ENCODE measurements around the gene OR52E8.

The OR52E8 gene

GRCh38 chr11:5857590-5857989 is at the start of gene OR52E8:
Gene OR52E8, minus strand, starts transcription at chr11:5857690. Its CDS starts 0 bp downstream, at chr11:5857690.
- DNase-seq (ENCODE audit: low read depth): no peak

GRCh38 chr11:5899534-5899933 is 42.0 kb upstream of the OR52E8 start:
- no peak for DNase-seq (ENCODE audit: low read depth)

- no peak for DNase-seq (ENCODE audit: low read depth)
Observed at GRCh38 chr11:5892908-5893307, 35.4 kb upstream of the OR52E8 start, which contains the start of gene OR52E5. Gene OR52E5, plus strand, starts transcription at chr11:5893208. Its CDS starts 7,569 bp downstream, at chr11:5900777.

- no peak for DNase-seq (ENCODE audit: low read depth)
Observed at GRCh38 chr11:5891216-5891800, 33.8 kb upstream of the OR52E8 start.

GRCh38 chr11:5887661-5888060 is 30.2 kb upstream of the OR52E8 start:
- DNase-seq (ENCODE audit: low read depth): no peak

GRCh38 chr11:5887172-5887571 is 29.7 kb upstream of the OR52E8 start:
- DNase-seq (ENCODE audit: low read depth): no peak

- no peak for DNase-seq (ENCODE audit: low read depth)
Observed at GRCh38 chr11:5881756-5882155, 24.3 kb upstream of the OR52E8 start.

GRCh38 chr11:5880329-5880728 is 22.8 kb upstream of the OR52E8 start, which contains the start of gene OR52E4:
Gene OR52E4, plus strand, starts transcription at chr11:5880629. Its CDS starts 3,664 bp downstream, at chr11:5884293.
- no peak for DNase-seq (ENCODE audit: low read depth)

GRCh38 chr11:5878564-5878963 is 21.1 kb upstream of the OR52E8 start:
- no peak for DNase-seq (ENCODE audit: low read depth)

GRCh38 chr11:5865826-5866225 is 8.3 kb upstream of the OR52E8 start:
- no peak for DNase-seq (ENCODE audit: low read depth)

GRCh38 chr11:5851002-5851401 is 6.5 kb downstream of the OR52E8 start:
- DNase-seq (ENCODE audit: low read depth): no peak

GRCh38 chr11:5847711-5848110 is 9.8 kb downstream of the OR52E8 start:
- no peak for DNase-seq (ENCODE audit: low read depth)

GRCh38 chr11:5846701-5847100 is 10.8 kb downstream of the OR52E8 start:
- DNase-seq (ENCODE audit: low read depth): no peak

GRCh38 chr11:5841797-5842196 is 15.7 kb downstream of the OR52E8 start, which contains the start of gene OR52E6:
Gene OR52E6, minus strand, starts transcription at chr11:5841897. Its CDS starts 0 bp downstream, at chr11:5841897.
- DNase-seq (ENCODE audit: low read depth): no peak

- DNase-seq (ENCODE audit: low read depth): no peak
Observed at GRCh38 chr11:5837695-5838094, 19.8 kb downstream of the OR52E8 start.

GRCh38 chr11:5833446-5833845 is 24.0 kb downstream of the OR52E8 start:
- no peak for DNase-seq (ENCODE audit: low read depth)

- no peak for DNase-seq (ENCODE audit: low read depth)
Observed at GRCh38 chr11:5831196-5831829, 26.2 kb downstream of the OR52E8 start.

- no peak for DNase-seq (ENCODE audit: low read depth)
Observed at GRCh38 chr11:5818245-5818886, 39.1 kb downstream of the OR52E8 start.

GRCh38 chr11:5815534-5815933 is 42.0 kb downstream of the OR52E8 start:
- DNase-seq (ENCODE audit: low read depth): no peak

- DNase-seq (ENCODE audit: low read depth): no peak
Observed at GRCh38 chr11:5809905-5810795, 47.3 kb downstream of the OR52E8 start.

- no peak for DNase-seq (ENCODE audit: low read depth)
Observed at GRCh38 chr11:5809122-5809519, 48.4 kb downstream of the OR52E8 start.

GRCh38 chr11:5808500-5809121 is 48.9 kb downstream of the OR52E8 start, which contains the start of gene OR52N2:
Gene OR52N2, plus strand, starts transcription at chr11:5808924. Its CDS starts 11,412 bp downstream, at chr11:5820336.
- peak; percentile 29 for DNase-seq (ENCODE audit: low read depth)

Data from T-helper 22 cell (primary cell).